ENCODE results near the gene GJB3.

Gene GJB3

DNA sequence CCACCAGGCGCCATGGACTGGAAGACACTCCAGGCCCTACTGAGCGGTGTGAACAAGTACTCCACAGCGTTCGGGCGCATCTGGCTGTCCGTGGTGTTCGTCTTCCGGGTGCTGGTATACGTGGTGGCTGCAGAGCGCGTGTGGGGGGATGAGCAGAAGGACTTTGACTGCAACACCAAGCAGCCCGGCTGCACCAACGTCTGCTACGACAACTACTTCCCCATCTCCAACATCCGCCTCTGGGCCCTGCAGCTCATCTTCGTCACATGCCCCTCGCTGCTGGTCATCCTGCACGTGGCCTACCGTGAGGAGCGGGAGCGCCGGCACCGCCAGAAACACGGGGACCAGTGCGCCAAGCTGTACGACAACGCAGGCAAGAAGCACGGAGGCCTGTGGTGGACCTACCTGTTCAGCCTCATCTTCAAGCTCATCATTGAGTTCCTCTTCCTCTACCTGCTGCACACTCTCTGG lies 3.8 kb downstream of the GJB3 start:
- Histone ChIP-seq H3K4me3 (replicated peaks; ENCODE audit: insufficient read depth, low read length) (no peak overlapping the region), H3K27me3 (ENCODE audit: insufficient read depth, poor library complexity, severe bottlenecking) (peaks cover 22% of the 10 kb centered on the region), H3K27ac (replicated peaks) (no peak overlapping the region)
- DNase-seq (ENCODE audit: low read depth in 1 of 2, low spot score in 1 of 2), result peak; percentile 71 to 84
- TF ChIP-seq, protein P1, sequence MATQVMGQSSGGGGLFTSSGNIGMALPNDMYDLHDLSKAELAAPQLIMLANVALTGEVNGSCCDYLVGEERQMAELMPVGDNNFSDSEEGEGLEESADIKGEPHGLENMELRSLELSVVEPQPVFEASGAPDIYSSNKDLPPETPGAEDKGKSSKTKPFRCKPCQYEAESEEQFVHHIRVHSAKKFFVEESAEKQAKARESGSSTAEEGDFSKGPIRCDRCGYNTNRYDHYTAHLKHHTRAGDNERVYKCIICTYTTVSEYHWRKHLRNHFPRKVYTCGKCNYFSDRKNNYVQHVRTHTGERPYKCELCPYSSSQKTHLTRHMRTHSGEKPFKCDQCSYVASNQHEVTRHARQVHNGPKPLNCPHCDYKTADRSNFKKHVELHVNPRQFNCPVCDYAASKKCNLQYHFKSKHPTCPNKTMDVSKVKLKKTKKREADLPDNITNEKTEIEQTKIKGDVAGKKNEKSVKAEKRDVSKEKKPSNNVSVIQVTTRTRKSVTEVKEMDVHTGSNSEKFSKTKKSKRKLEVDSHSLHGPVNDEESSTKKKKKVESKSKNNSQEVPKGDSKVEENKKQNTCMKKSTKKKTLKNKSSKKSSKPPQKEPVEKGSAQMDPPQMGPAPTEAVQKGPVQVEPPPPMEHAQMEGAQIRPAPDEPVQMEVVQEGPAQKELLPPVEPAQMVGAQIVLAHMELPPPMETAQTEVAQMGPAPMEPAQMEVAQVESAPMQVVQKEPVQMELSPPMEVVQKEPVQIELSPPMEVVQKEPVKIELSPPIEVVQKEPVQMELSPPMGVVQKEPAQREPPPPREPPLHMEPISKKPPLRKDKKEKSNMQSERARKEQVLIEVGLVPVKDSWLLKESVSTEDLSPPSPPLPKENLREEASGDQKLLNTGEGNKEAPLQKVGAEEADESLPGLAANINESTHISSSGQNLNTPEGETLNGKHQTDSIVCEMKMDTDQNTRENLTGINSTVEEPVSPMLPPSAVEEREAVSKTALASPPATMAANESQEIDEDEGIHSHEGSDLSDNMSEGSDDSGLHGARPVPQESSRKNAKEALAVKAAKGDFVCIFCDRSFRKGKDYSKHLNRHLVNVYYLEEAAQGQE (IDR thresholded peaks at IDR 0.05; ENCODE audit: insufficient replicate concordance, low read depth), result no peak
- TF ChIP-seq GABPA (IDR thresholded peaks at IDR 0.05; ENCODE audit: low read depth) (no peak), POLR2AphosphoS5 (IDR thresholded peaks at IDR 0.05; ENCODE audit: low read depth) (no peak), SPI1 (IDR thresholded peaks at IDR 0.05; ENCODE audit: borderline replicate concordance, low read depth) (no peak), CTCF (IDR thresholded peaks at IDR 0.05; ENCODE audit: insufficient read depth, low read length) (no peak)

GRCh38 chr1:34785231-34785874 lies 4.3 kb downstream of the GJB3 start:
- peaks cover 22% of the 10 kb centered on the region for H3K27me3 ChIP-seq (ENCODE audit: insufficient read depth, poor library complexity, severe bottlenecking)
- no peak for DNase-seq (ENCODE audit: low read depth in 1 of 2, low spot score in 1 of 2)
- TF ChIP-seq CTCF (IDR thresholded peaks at IDR 0.05; ENCODE audit: insufficient read depth, low read length) (no peak), POLR2AphosphoS5 (IDR thresholded peaks at IDR 0.05; ENCODE audit: low read depth) (no peak), GABPA (IDR thresholded peaks at IDR 0.05; ENCODE audit: low read depth) (no peak), SPI1 (IDR thresholded peaks at IDR 0.05; ENCODE audit: borderline replicate concordance, low read depth) (no peak)
- TF ChIP-seq, protein P1 (IDR thresholded peaks at IDR 0.05; ENCODE audit: insufficient replicate concordance, low read depth), result no peak
- H3K27ac ChIP-seq (replicated peaks), result no peak overlapping the region
- H3K4me3 ChIP-seq (replicated peaks; ENCODE audit: insufficient read depth, low read length), result no peak overlapping the region

DNA sequence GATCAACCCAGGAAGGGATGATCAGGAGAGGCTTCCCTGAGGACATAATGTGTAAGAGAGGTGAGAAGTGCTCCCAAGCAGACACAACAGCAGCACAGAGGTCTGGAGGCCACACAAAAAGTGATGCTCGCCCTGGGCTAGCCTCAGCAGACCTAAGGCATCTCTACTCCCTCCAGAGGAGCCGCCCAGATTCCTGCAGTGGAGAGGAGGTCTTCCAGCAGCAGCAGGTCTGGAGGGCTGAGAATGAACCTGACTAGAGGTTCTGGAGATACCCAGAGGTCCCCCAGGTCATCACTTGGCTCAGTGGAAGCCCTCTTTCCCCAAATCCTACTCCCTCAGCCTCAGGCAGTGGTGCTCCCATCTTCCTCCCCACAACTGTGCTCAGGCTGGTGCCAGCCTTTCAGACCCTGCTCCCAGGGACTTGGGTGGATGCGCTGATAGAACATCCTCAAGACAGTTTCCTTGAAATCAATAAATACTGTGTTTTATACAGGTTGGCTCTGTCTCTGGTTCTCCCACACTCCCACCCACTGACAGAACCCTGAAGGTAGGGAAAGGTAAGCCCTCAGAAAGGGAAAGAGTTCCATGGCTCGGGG lies 5.0 kb downstream of the GJB3 start:
- no peak for DNase-seq (ENCODE audit: low read depth in 1 of 2, low spot score in 1 of 2)
- TF ChIP-seq GABPA (IDR thresholded peaks at IDR 0.05; ENCODE audit: low read depth) (no peak), SPI1 (IDR thresholded peaks at IDR 0.05; ENCODE audit: borderline replicate concordance, low read depth) (no peak)
- TF ChIP-seq, protein P1 (IDR thresholded peaks at IDR 0.05; ENCODE audit: insufficient replicate concordance, low read depth), result no peak
- no peak overlapping the region for H3K4me3 ChIP-seq (replicated peaks; ENCODE audit: insufficient read depth, low read length)
- peaks cover 18% of the 10 kb centered on the region for H3K27me3 ChIP-seq (ENCODE audit: insufficient read depth, poor library complexity, severe bottlenecking)
- no peak overlapping the region for H3K27ac ChIP-seq (replicated peaks)

All from HL-60 (cell line).